HepG2 (cell line): ENCODE measurements around the gene PLCXD1. TPM values are rescaled to one million over a fixed set of nuclear protein-coding genes. Genes with fewer than 3 reads are reported as not detected.

Experiments used
- ATAC-seq: fragments of 200-7000 bp; cut with Tn5 transposase; 3 replicates; pipeline ENCODE4 v1.9.1; 2020; ENCODE audit warnings: mild to moderate bottlenecking, moderate library complexity
- BruUV-seq: library from RNA; stranded (reverse); fragments of 400-500 nt; replicated peaks from 2 replicates; lab custom pipeline; 2021; lab: Mats Ljungman, UMichigan
- CTCF ChIA-PET: fragments of 300-600 bp; formaldehyde crosslinking; extraction: SDS; loops from one replicate; lab custom pipeline; 2021; ENCODE audit warnings: low total read pairs, inconsistent platforms, low intra/inter-chr PET ratio; lab: Yijun Ruan, JAX
- POLR2A ChIA-PET: fragments of 350-600 bp; sonication (Branson Sonifier 250); formaldehyde crosslinking; loops from one replicate; lab custom pipeline; 2020; ENCODE audit warnings: antibody characterized with exemption, inconsistent platforms; lab: Yijun Ruan, JAX
- DNase-seq: peaks from one replicate; pipeline ENCODE4 v3.0.0-alpha.2; 2015; ENCODE audit warnings: low spot score
- FAIRE-seq: peaks from 3 replicates; lab custom pipeline; 2011; peaks lifted over from hg19 to GRCh38; lab: Jason Lieb, UNC
- H2AFZ ChIP-seq: one replicate; pipeline ENCODE4 v1.6.1; 2011; ENCODE audit warnings: low read length, inconsistent platforms
- H3K27ac ChIP-seq: fragments of 300-600 bp; 3 replicates; pipeline ENCODE4 v1.8.0; 2011; ENCODE audit warnings: mixed run types, mild to moderate bottlenecking, mixed read lengths, low read length, inconsistent platforms; ENCODE audit not compliant: insufficient read depth; ENCODE audit errors: extremely low read length
- H3K27me3 ChIP-seq, 2 experiments: fragments of 200-600 bp in 1 of 2; 2 replicates in 1 of 2; 3 replicates in 1 of 2; pipeline versions ENCODE4 v1.6.0 to v1.8.0; 2011; ENCODE audit warnings: low read length in 2 of 2, mild to moderate bottlenecking in 2 of 2, moderate library complexity in 2 of 2, inconsistent platforms in 1 of 2; ENCODE audit not compliant: insufficient read depth in 2 of 2, control insufficient read depth in 1 of 2
- H3K36me3 ChIP-seq, 2 experiments: fragments of 200-600 bp in 1 of 2; replicated peaks in 1 of 2; 2 replicates in 1 of 2; 3 replicates in 1 of 2; pipeline versions ENCODE4 v1.5.1 to v1.8.0; 2011; ENCODE audit warnings: low read length in 2 of 2, inconsistent platforms in 1 of 2; ENCODE audit not compliant: insufficient read depth in 2 of 2, control insufficient read depth in 1 of 2
- H3K4me1 ChIP-seq: 2 replicates; pipeline ENCODE4 v1.5.1; 2012; ENCODE audit warnings: low read length, inconsistent platforms; ENCODE audit not compliant: insufficient read depth
- H3K4me2 ChIP-seq: 2 replicates; pipeline ENCODE4 v1.6.0; 2011; ENCODE audit warnings: low read depth, low read length, inconsistent platforms
- H3K4me3 ChIP-seq, 3 experiments: fragments of 200-600 bp in 1 of 3; sonication (generic), shearing (Covaris generic) in 1 of 3; replicated peaks in 1 of 3; 2 replicates each; pipeline ENCODE4 v1.5.1; 2011 to 2016; ENCODE audit warnings: low read length in 3 of 3, inconsistent platforms in 2 of 3, low read depth in 2 of 3, mild to moderate bottlenecking in 2 of 3, control low read depth in 1 of 3, mixed read lengths in 1 of 3; ENCODE audit not compliant: insufficient read depth in 1 of 3
- H3K79me2 ChIP-seq: one replicate; pipeline ENCODE4 v1.6.1; 2011; ENCODE audit warnings: low read length, inconsistent platforms; ENCODE audit not compliant: insufficient read depth
- H3K9ac ChIP-seq: 2 replicates; pipeline ENCODE4 v1.6.0; 2011; ENCODE audit warnings: mild to moderate bottlenecking, low read depth, low read length, inconsistent platforms; ENCODE audit not compliant: insufficient read depth
- H3K9me3 ChIP-seq: 2 replicates; pipeline ENCODE4 v1.5.1; 2012; ENCODE audit warnings: mild to moderate bottlenecking, low read length
- H4K20me1 ChIP-seq: 2 replicates; pipeline ENCODE4 v1.6.0; 2011; ENCODE audit warnings: inconsistent platforms, mild to moderate bottlenecking, low read length, moderate library complexity; ENCODE audit not compliant: insufficient read depth
- AGO2 ChIP-seq: fragments of 200-400 bp; formaldehyde crosslinking; optimal IDR thresholded peaks from 2 replicates; pipeline ENCODE3; 2017; ENCODE audit warnings: mild to moderate bottlenecking, low read depth, low read length, moderate library complexity
- AHR ChIP-seq: IDR thresholded peaks from 2 replicates; pipeline ENCODE4 v1.6.1; 2018; ENCODE audit warnings: missing genetic modification reagents, missing compliant biosample characterization
- FLYWCH1 ChIP-seq: sonication (generic); formaldehyde crosslinking; IDR thresholded peaks from 2 replicates; pipeline ENCODE4 v1.8.1; 2023; ENCODE audit warnings: mild to moderate bottlenecking, missing genetic modification reagents
- POLR2A ChIP-seq, 2 experiments: IDR thresholded peaks; 2 replicates each; pipeline ENCODE4 v1.6.1; 2011; ENCODE audit warnings: low read depth in 2 of 2, low read length in 2 of 2, mild to moderate bottlenecking in 1 of 2, moderate library complexity in 1 of 2; ENCODE audit not compliant: insufficient read depth in 1 of 2
- RBFOX2 ChIP-seq: fragments of 200-400 bp; formaldehyde crosslinking; IDR thresholded peaks from 2 replicates; pipeline ENCODE4 v1.6.1; 2017; ENCODE audit warnings: low read depth, mild to moderate bottlenecking, low read length
- SMARCC2 ChIP-seq: fragments of 450-650 bp; IDR thresholded peaks from 2 replicates; pipeline ENCODE4 v1.6.1; 2017; ENCODE audit warnings: antibody characterized with exemption, mild to moderate bottlenecking
- ZBTB33 ChIP-seq: sonication (generic); formaldehyde crosslinking; IDR thresholded peaks from 2 replicates; pipeline ENCODE4 v1.4.0; 2020; ENCODE audit warnings: missing genetic modification reagents
- ZNF207 ChIP-seq: fragments of 450-650 bp; IDR thresholded peaks from 2 replicates; pipeline ENCODE4 v1.6.1; 2016; ENCODE audit warnings: antibody characterized with exemption, borderline replicate concordance
- WGBS: methylation state at CpG from one replicate; pipeline ENCODE4 v1.1.6; 2017; ENCODE audit warnings: low lambda C conversion rate; 5-methylcytosine and 5-hydroxymethylcytosine counted together
- in situ Hi-C: cut with HindIII; loops from 2 replicates; pipeline ENCODE4 v1.10.0; 2017; ENCODE audit warnings: low pct_unique_long_range_greater_than_20kb; ENCODE audit not compliant: extremely low pct_ligation_motif_present
- intact Hi-C: fragments of 100-400 bp; cut with micrococcal nuclease; formaldehyde crosslinking; loops from one replicate; pipeline ENCODE4 v1.10.0; 2022; ENCODE audit not compliant: unreplicated experiment
- polyA plus RNA-seq, 8 experiments: library from polyadenylated mRNA; depleted of rRNA in 3 of 8; stranded (reverse) in 7 of 8; unstranded in 1 of 8; fragments of >200 nt; fragmentation: Illumina TruSeq in 4 of 8; extraction: Trizol in 4 of 8; gene quantifications; 2 replicates each; pipeline versions ENCODE4 v1.2.1 to v1.2.3, GENCODE V29; 2011 to 2016; ENCODE audit warnings: low read depth in 4 of 8, missing spikeins in 1 of 8, mixed read lengths in 1 of 8; ENCODE audit not compliant: insufficient read depth in 1 of 8
- total RNA-seq, 5 experiments: library from RNA; depleted of rRNA; stranded (reverse); fragments of >200 nt; fragmentation: Illumina TruSeq; extraction: Trizol; gene quantifications; 2 replicates each; pipeline ENCODE4 v1.2.3, GENCODE V29; 2016; ENCODE audit warnings: low read depth in 1 of 5
- TF ChIP-seq, protein P1 (sequence below): IDR thresholded peaks from 2 replicates; pipeline ENCODE4 v1.6.1; 2016; ENCODE audit warnings: missing compliant biosample characterization, missing genetic modification reagents, borderline replicate concordance
- TF ChIP-seq, protein P2 (sequence below): sonication (generic); formaldehyde crosslinking; IDR thresholded peaks from 2 replicates; pipeline ENCODE4 v1.4.0; 2020; ENCODE audit warnings: missing genetic modification reagents
- TF ChIP-seq, protein P3 (sequence below): fragments of 450-650 bp; IDR thresholded peaks from 2 replicates; pipeline ENCODE4 v1.6.1; 2016

The PLCXD1 gene
- total and polyA plus RNA-seq, 2 of the 13 experiments (the other 11 are each of a cell fraction or from before 2014, with no cell fraction given): 87.7 to 153 TPM

DNA sequence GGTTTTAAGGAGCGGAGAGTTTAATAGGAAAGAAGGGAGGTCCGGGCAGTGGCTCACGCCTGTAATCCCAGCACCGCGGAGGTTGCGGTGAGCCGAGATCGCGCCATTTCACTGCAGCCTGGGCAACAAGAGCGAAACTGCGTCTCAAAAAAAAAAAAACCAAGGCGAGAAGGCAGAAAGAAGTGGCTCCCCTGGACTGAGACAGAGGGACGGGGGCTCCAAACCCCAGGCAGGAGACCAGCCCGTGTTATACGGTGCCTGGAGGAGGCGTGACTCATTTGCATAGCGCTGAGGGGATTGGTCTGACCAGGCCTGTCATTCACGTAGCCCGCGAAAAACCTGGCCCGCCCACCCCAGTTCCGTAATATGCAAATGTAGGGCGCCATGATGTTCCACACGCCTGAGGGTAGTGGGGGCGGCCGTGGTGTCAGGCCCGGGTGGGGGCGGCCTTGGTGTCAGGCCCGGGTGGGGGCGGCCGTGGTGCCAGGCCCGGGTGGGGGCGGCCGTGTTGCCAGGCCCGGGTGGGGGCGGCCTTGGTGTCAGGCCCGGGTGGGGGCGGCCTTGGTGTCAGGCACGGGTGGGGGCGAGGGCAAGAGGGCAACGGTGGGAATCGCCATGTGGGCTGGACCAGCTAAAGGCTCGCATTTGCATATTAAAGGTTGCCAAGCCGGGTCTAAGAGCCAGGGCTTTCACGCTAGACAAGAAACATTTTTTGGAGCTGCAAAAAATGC lies 2.1 kb downstream of the PLCXD1 start:
- H3K9ac ChIP-seq: no peak overlapping the region
- DNase-seq (no peak), FAIRE-seq (no peak), ATAC-seq (no peak)
- H3K4me1 ChIP-seq: peaks cover 49% of the 10 kb centered on the region
- POLR2A ChIA-PET: no interaction called here
- CTCF ChIA-PET: no interaction called here
- H3K4me2 ChIP-seq: peak overlapping the region; percentile 40; the same call in 1 of the 2 replicates
- WGBS: 97% methylated on average over 37 of the region's 45 CpGs
- H3K79me2 ChIP-seq: peaks cover 47% of the 10 kb centered on the region
- intact Hi-C loops: no loop called here
- H3K27ac ChIP-seq: no peak overlapping the region
- H3K27me3 ChIP-seq: no peaks in the 10 kb centered on the region; a peak in 1 of 5 replicates
- no peak overlapping the region; a peak in 1 of 6 replicates for H3K4me3 ChIP-seq
- in situ Hi-C loops: no loop called here
- peaks cover 24 to 52% of the 10 kb centered on the region in 2 experiments for H3K36me3 ChIP-seq
- H3K9me3 ChIP-seq: no peaks in the 10 kb centered on the region
- no TSS peak for BruUV-seq
- peaks cover 57% of the 10 kb centered on the region for H4K20me1 ChIP-seq
- peak; percentile 39 for TF ChIP-seq AGO2
- TF ChIP-seq ZBTB33: peak; percentile 41; the same call in 1 of the 2 replicates
- TF ChIP-seq SMARCC2: no peak
- peak; percentile 52 for TF ChIP-seq RBFOX2
- TF ChIP-seq, all 625 proteins: peak for 3
- no peak overlapping the region for H2AFZ ChIP-seq

DNA sequence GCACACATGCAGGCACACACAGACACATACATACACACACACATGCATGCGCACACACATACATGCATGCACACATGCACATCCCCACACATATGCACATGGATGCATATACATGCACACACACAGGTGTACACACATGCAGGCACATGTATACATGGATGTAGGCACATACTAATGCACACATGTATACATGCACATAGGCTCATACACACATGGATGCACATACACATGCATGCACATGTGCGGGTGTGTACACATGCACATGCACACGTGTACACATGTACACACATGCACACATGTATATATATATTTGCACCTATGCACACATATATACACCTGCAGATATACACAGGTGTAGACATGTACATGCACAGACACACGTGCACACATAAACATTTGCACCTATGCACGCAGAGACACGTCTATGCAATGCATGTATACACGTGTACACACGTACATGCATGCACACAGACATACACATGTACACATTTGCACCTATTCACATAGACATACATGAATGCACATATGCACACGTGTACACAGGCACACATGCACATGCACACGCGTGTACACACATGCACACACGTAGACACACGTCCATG lies 4.0 kb downstream of the PLCXD1 start:
- intact Hi-C loops (no loop called here), in situ Hi-C loops (no loop called here)
- no peak overlapping the region for H2AFZ ChIP-seq
- WGBS: 92% methylated on average over 12 of the region's 13 CpGs
- peaks cover 36 to 69% of the 10 kb centered on the region in 2 experiments for H3K36me3 ChIP-seq
- FAIRE-seq (no peak), DNase-seq (no peak), ATAC-seq (no peak)
- H3K4me1 ChIP-seq: peaks cover 33% of the 10 kb centered on the region
- POLR2A ChIA-PET: no interaction called here
- CTCF ChIA-PET: no interaction called here
- no peak overlapping the region for H3K4me3 ChIP-seq
- no peak overlapping the region for H3K27ac ChIP-seq
- peaks cover 62% of the 10 kb centered on the region for H4K20me1 ChIP-seq
- no peak overlapping the region for H3K9ac ChIP-seq
- no peaks in the 10 kb centered on the region for H3K27me3 ChIP-seq
- no peak overlapping the region for H3K4me2 ChIP-seq
- H3K9me3 ChIP-seq: no peaks in the 10 kb centered on the region
- no TSS peak for BruUV-seq
- peaks cover 35% of the 10 kb centered on the region for H3K79me2 ChIP-seq
- TF ChIP-seq, protein P1, sequence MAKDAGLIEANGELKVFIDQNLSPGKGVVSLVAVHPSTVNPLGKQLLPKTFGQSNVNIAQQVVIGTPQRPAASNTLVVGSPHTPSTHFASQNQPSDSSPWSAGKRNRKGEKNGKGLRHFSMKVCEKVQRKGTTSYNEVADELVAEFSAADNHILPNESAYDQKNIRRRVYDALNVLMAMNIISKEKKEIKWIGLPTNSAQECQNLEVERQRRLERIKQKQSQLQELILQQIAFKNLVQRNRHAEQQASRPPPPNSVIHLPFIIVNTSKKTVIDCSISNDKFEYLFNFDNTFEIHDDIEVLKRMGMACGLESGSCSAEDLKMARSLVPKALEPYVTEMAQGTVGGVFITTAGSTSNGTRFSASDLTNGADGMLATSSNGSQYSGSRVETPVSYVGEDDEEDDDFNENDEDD (CRISPR knock-in tag): no peak
- no peak for TF ChIP-seq AHR
- TF ChIP-seq, protein P2, sequence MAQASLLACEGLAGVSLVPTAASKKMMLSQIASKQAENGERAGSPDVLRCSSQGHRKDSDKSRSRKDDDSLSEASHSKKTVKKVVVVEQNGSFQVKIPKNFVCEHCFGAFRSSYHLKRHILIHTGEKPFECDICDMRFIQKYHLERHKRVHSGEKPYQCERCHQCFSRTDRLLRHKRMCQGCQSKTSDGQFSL: no peak
- TF ChIP-seq POLR2A (IDR thresholded peaks at IDR 0.05; ENCODE audit: insufficient read depth in 1 of 2, low read depth in 2 of 2, low read length in 2 of 2): peak in 1 of 2 experiments; percentile 52; a peak in 2 of 4 replicates
- no peak for TF ChIP-seq ZNF207
- TF ChIP-seq, protein P3, sequence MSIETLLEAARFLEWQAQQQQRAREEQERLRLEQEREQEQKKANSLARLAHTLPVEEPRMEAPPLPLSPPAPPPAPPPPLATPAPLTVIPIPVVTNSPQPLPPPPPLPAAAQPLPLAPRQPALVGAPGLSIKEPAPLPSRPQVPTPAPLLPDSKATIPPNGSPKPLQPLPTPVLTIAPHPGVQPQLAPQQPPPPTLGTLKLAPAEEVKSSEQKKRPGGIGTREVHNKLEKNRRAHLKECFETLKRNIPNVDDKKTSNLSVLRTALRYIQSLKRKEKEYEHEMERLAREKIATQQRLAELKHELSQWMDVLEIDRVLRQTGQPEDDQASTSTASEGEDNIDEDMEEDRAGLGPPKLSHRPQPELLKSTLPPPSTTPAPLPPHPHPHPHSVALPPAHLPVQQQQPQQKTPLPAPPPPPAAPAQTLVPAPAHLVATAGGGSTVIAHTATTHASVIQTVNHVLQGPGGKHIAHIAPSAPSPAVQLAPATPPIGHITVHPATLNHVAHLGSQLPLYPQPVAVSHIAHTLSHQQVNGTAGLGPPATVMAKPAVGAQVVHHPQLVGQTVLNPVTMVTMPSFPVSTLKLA: peak; percentile 92
- TF ChIP-seq FLYWCH1 (CRISPR knock-in tag): no peak
